Loucy (cell line): Measurements from ENCODE around the gene CDH4.
A peak's percentile ranks its signal among the peaks of the same experiment; 100 is the strongest.

Source experiments
- H2AFZ ChIP-seq: fragments of 200-600 bp; sonication (generic); 2 replicates; pipeline ENCODE4 v1.6.0; 2016; ENCODE audit warnings: antibody characterized with exemption, mild to moderate bottlenecking, low read length, moderate library complexity
- H3F3A ChIP-seq: fragments of 200-600 bp; 2 replicates; pipeline ENCODE4 v1.6.0; 2016; ENCODE audit warnings: antibody characterized with exemption, low read depth, mild to moderate bottlenecking
- H3K27me3 ChIP-seq: fragments of 200-600 bp; sonication (generic); 2 replicates; pipeline ENCODE4 v1.6.1; 2014; ENCODE audit warnings: low read length, mild to moderate bottlenecking; ENCODE audit not compliant: insufficient read depth, poor library complexity, severe bottlenecking
- H3K36me3 ChIP-seq: fragments of 200-600 bp; sonication (generic); 2 replicates; pipeline ENCODE4 v1.6.1; 2016; ENCODE audit warnings: low read length; ENCODE audit not compliant: insufficient read depth
- H3K4me1 ChIP-seq: fragments of 200-600 bp; sonication (generic); 2 replicates; pipeline ENCODE4 v1.5.1; 2014; ENCODE audit warnings: low read length, mild to moderate bottlenecking; ENCODE audit not compliant: insufficient read depth, poor library complexity, severe bottlenecking
- H3K4me2 ChIP-seq: fragments of 200-600 bp; sonication (generic); 2 replicates; pipeline ENCODE4 v1.6.0; 2014; ENCODE audit warnings: antibody characterized with exemption, low read length, low read depth, mild to moderate bottlenecking; ENCODE audit not compliant: poor library complexity, severe bottlenecking
- H3K4me3 ChIP-seq: fragments of 200-600 bp; sonication (generic); 2 replicates; pipeline ENCODE4 v1.5.1; 2014; ENCODE audit warnings: low read length, mild to moderate bottlenecking, mixed read lengths; ENCODE audit not compliant: poor library complexity, severe bottlenecking
- H3K79me2 ChIP-seq: fragments of 200-600 bp; sonication (generic); 2 replicates; pipeline ENCODE4 v1.6.1; 2014; ENCODE audit warnings: low read length; ENCODE audit not compliant: insufficient read depth
- H3K9ac ChIP-seq: fragments of 200-600 bp; sonication (generic); 2 replicates; pipeline ENCODE4 v1.6.0; 2014; ENCODE audit warnings: mild to moderate bottlenecking, low read depth, low read length, moderate library complexity; ENCODE audit not compliant: poor library complexity, severe bottlenecking
- H3K9me2 ChIP-seq: fragments of 200-600 bp; sonication (generic); replicated peaks from 2 replicates; pipeline ENCODE4 v1.6.1; 2016; ENCODE audit warnings: low read depth, low read length, mixed read lengths
- H3K9me3 ChIP-seq: fragments of 200-600 bp; sonication (generic); 2 replicates; pipeline ENCODE4 v1.6.1; 2014; ENCODE audit warnings: mild to moderate bottlenecking, antibody characterized with exemption, low read length, low read depth; ENCODE audit not compliant: insufficient read depth
- H4K20me1 ChIP-seq: fragments of 200-600 bp; sonication (generic); 2 replicates; pipeline ENCODE4 v1.6.0; 2014; ENCODE audit warnings: antibody characterized with exemption, low read length, mild to moderate bottlenecking; ENCODE audit not compliant: insufficient read depth, poor library complexity, severe bottlenecking
- CTCF ChIP-seq: fragments of 200-600 bp; sonication (generic); conservative IDR thresholded peaks from 2 replicates; pipeline ENCODE4 v1.5.1; 2014; ENCODE audit warnings: mild to moderate bottlenecking, antibody characterized with exemption, low read length
- EZH2phosphoT487 ChIP-seq: fragments of 200-600 bp; IDR thresholded peaks from 2 replicates; pipeline ENCODE4 v1.6.1; 2018; ENCODE audit warnings: antibody characterized with exemption, mild to moderate bottlenecking, moderate library complexity, borderline replicate concordance

The CDH4 gene

GRCh38 chr20:61518424-61518951, 266.4 kb downstream of the CDH4 start:
- H3K4me3 ChIP-seq = no peak overlapping the region
- no peak overlapping the region for H3K4me2 ChIP-seq
- no peaks in the 10 kb centered on the region for H3K9me2 ChIP-seq
- no peak for TF ChIP-seq EZH2phosphoT487
- TF ChIP-seq CTCF = no peak
- H3K4me1 ChIP-seq = peaks cover 47% of the 10 kb centered on the region
- no peak overlapping the region for H3K9ac ChIP-seq
- H3K9me3 ChIP-seq = no peaks in the 10 kb centered on the region
- H3K79me2 ChIP-seq = peaks cover 89% of the 10 kb centered on the region
- H3K27me3 ChIP-seq = no peaks in the 10 kb centered on the region
- H4K20me1 ChIP-seq = peaks cover 5% of the 10 kb centered on the region
- H3K36me3 ChIP-seq = peaks cover 7% of the 10 kb centered on the region; the same call in 1 of the 2 replicates
- H3F3A ChIP-seq = no peaks in the 10 kb centered on the region
- H2AFZ ChIP-seq = no peak overlapping the region

GRCh38 chr20:61519488-61519887, 267.4 kb downstream of the CDH4 start:
- Histone ChIP-seq H3K4me3 (no peak overlapping the region), H3K9me3 (no peaks in the 10 kb centered on the region), H3K9ac (peak overlapping the region; percentile 70), H3K79me2 (peaks cover 92% of the 10 kb centered on the region), H3F3A (no peaks in the 10 kb centered on the region), H3K4me2 (no peak overlapping the region), H4K20me1 (peaks cover 5% of the 10 kb centered on the region), H3K36me3 (peaks cover 7% of the 10 kb centered on the region; the same call in 1 of the 2 replicates), H2AFZ (no peak overlapping the region), H3K27me3 (no peaks in the 10 kb centered on the region), H3K9me2 (no peaks in the 10 kb centered on the region), H3K4me1 (peaks cover 42% of the 10 kb centered on the region)
- TF ChIP-seq CTCF (no peak), EZH2phosphoT487 (no peak)

- Histone ChIP-seq H3K79me2 (peaks cover 92% of the 10 kb centered on the region), H3K4me2 (peak overlapping the region; percentile 68), H3K4me3 (no peak overlapping the region), H4K20me1 (peaks cover 5% of the 10 kb centered on the region), H3K9me2 (no peaks in the 10 kb centered on the region), H3K27me3 (no peaks in the 10 kb centered on the region), H3F3A (no peaks in the 10 kb centered on the region), H2AFZ (no peak overlapping the region), H3K36me3 (peaks cover 7% of the 10 kb centered on the region; the same call in 1 of the 2 replicates), H3K9ac (peak overlapping the region; percentile 70), H3K4me1 (peaks cover 46% of the 10 kb centered on the region), H3K9me3 (no peaks in the 10 kb centered on the region)
- no peak for TF ChIP-seq EZH2phosphoT487
- TF ChIP-seq CTCF = no peak
Measured at GRCh38 chr20:61520076-61520892, 268.2 kb downstream of the CDH4 start.
